HL-60 (cell line): ENCODE data around the gene CDA.

ENCODE experiments used
- CTCF ChIP-seq: IDR thresholded peaks from one replicate; pipeline ENCODE4 v1.5.1; 2011; ENCODE audit warnings: low read length, control low read depth, inconsistent platforms; ENCODE audit not compliant: insufficient read depth
- REST ChIP-seq: IDR thresholded peaks from 2 replicates; pipeline ENCODE4 v1.6.1; 2012; ENCODE audit warnings: low read depth; ENCODE audit not compliant: insufficient replicate concordance

DNA sequence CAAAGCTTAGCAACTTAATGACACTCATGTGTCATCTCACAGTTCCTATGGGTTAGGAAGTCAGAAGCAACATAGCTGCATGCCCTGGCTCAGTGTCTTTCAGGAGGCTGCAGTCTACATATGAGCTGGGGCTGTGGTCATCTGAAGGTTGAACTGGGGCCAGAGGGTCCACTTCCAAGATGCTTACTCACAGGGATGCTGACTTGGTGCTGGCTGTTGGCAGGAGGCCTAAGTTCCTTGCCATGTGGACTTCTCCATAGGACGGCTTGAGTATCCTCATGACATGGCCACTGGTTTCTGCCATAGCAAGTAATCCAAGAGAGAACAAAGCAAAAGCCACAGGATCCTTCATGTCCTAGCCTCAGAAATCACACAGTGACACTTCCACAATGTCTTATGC, 48.6 kb upstream of the CDA start:
- TF ChIP-seq REST (no peak), CTCF (no peak)
